ENCODE results near the gene PALLD. TPM values are rescaled to one million over a fixed set of nuclear protein-coding genes. Genes with fewer than 3 reads are reported as not detected.

The PALLD gene
- total RNA-seq, 4 donors from 2014 or later = 60.2 to 437 (median 118) TPM

GRCh38 chr4:168791376-168791775 lies 294.5 kb downstream of the PALLD start:
- Histone ChIP-seq H3K9me3 (no peaks in the 10 kb centered on the region), H3K27me3 (no peaks in the 10 kb centered on the region), H3K4me1 (no peaks in the 10 kb centered on the region), H3K4me3 (no peak overlapping the region), H3K36me3 (no peaks in the 10 kb centered on the region), H3K27ac (no peak overlapping the region)
- TF ChIP-seq POLR2A (IDR thresholded peaks at IDR 0.05) = no peak
- TF ChIP-seq, protein P1, sequence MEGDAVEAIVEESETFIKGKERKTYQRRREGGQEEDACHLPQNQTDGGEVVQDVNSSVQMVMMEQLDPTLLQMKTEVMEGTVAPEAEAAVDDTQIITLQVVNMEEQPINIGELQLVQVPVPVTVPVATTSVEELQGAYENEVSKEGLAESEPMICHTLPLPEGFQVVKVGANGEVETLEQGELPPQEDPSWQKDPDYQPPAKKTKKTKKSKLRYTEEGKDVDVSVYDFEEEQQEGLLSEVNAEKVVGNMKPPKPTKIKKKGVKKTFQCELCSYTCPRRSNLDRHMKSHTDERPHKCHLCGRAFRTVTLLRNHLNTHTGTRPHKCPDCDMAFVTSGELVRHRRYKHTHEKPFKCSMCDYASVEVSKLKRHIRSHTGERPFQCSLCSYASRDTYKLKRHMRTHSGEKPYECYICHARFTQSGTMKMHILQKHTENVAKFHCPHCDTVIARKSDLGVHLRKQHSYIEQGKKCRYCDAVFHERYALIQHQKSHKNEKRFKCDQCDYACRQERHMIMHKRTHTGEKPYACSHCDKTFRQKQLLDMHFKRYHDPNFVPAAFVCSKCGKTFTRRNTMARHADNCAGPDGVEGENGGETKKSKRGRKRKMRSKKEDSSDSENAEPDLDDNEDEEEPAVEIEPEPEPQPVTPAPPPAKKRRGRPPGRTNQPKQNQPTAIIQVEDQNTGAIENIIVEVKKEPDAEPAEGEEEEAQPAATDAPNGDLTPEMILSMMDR (IDR thresholded peaks at IDR 0.05) = no peak
- intact Hi-C loops (cut with DNase I) = no loop called here
- DNase-seq = no peak
- WGBS, 2 donors = 94 to 100% methylated on average over 5 of the region's 5 CpGs

- DNase-seq = no peak
- Histone ChIP-seq H3K4me1 (peaks cover 0 to 6% (median 4%) of the 10 kb centered on the region in 3 donors), H3K4me3 (no peak overlapping the region), H3K27me3 (no peaks in the 10 kb centered on the region), H3K9me3 (no peaks in the 10 kb centered on the region), H3K27ac (no peak overlapping the region), H3K36me3 (no peaks in the 10 kb centered on the region)
- TF ChIP-seq, protein P1 (IDR thresholded peaks at IDR 0.05) = no peak
- no peak for TF ChIP-seq POLR2A (IDR thresholded peaks at IDR 0.05)
- WGBS, 2 donors = 86 to 100% methylated on average over 3 to 5 of the region's 5 CpGs
- intact Hi-C loops (cut with DNase I) = no loop called here
Measured at GRCh38 chr4:168793542-168793941, 296.7 kb downstream of the PALLD start.

GRCh38 chr4:168794092-168794707 lies 297.3 kb downstream of the PALLD start:
- WGBS, 2 donors = 90 to 91% methylated on average over 18 to 20 of the region's 20 CpGs

GRCh38 chr4:168794881-168795280 lies 298.0 kb downstream of the PALLD start:
- H3K4me1 ChIP-seq = peaks cover 0 to 6% (median 4%) of the 10 kb centered on the region in 3 donors
- no peaks in the 10 kb centered on the region for H3K27me3 ChIP-seq
- intact Hi-C loops (cut with DNase I) = no loop called here
- no peak for DNase-seq
- H3K36me3 ChIP-seq = no peaks in the 10 kb centered on the region
- no peaks in the 10 kb centered on the region for H3K9me3 ChIP-seq
- no peak overlapping the region for H3K4me3 ChIP-seq
- H3K27ac ChIP-seq = no peak overlapping the region
- WGBS, 2 donors = 68 to 100% methylated on average over 3 of the region's 3 CpGs
- TF ChIP-seq POLR2A (IDR thresholded peaks at IDR 0.05) = no peak

More at GRCh38 chr4:168794092-168794707, 297.3 kb downstream of the PALLD start:
- DNase-seq = no peak
- no peaks in the 10 kb centered on the region for H3K9me3 ChIP-seq
- no peak overlapping the region for H3K4me3 ChIP-seq
- no peaks in the 10 kb centered on the region for H3K36me3 ChIP-seq
- intact Hi-C loops (cut with DNase I) = no loop called here
- H3K4me1 ChIP-seq = peaks cover 0 to 6% (median 4%) of the 10 kb centered on the region in 3 donors
- H3K27me3 ChIP-seq = no peaks in the 10 kb centered on the region
- H3K27ac ChIP-seq = no peak overlapping the region
- TF ChIP-seq, protein P1 (IDR thresholded peaks at IDR 0.05) = no peak
- no peak for TF ChIP-seq POLR2A (IDR thresholded peaks at IDR 0.05)

DNA sequence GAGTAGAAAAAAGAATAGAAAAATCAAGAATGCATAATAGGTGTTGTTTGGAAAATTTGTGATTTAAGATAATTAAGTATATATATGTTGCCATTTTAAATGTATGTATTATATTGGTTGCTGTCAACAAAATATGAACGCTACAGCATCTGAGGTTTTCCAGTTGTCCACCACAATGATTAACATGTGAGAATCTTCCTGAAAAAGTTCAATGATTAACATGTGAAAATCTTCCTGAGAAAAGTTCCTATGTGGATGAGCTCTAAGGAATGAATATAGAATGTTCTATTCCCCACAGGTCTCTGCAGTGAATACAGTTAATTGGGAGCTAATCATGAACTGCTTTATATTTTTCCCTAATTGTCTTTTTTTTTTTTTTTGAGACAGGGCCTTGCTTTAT lies 298.5 kb downstream of the PALLD start:
- 88 to 96% methylated on average over 1 of the region's 1 CpG for WGBS, 2 donors
- no peak overlapping the region for H3K27ac ChIP-seq
- intact Hi-C loops (cut with DNase I) = no loop called here
- no peaks in the 10 kb centered on the region for H3K27me3 ChIP-seq
- no peak for TF ChIP-seq POLR2A (IDR thresholded peaks at IDR 0.05)
- TF ChIP-seq, protein P1 (IDR thresholded peaks at IDR 0.05) = no peak
- no peak overlapping the region for H3K4me3 ChIP-seq
- no peak for DNase-seq
- H3K36me3 ChIP-seq = no peaks in the 10 kb centered on the region
- H3K9me3 ChIP-seq = no peaks in the 10 kb centered on the region
- peaks cover 0 to 6% (median 4%) of the 10 kb centered on the region in 3 donors for H3K4me1 ChIP-seq

All from esophagus squamous epithelium (tissue), 5 donors.